GM12878 (cell line): Measurements from ENCODE around the gene P2RX4. TPM values are rescaled to one million over a fixed set of nuclear protein-coding genes. Genes with fewer than 3 reads are reported as not detected.

Experiments used
- ATAC-seq: fragments of 200-7000 bp; cut with Tn5 transposase; 3 replicates; pipeline ENCODE4 v1.9.1; 2020; ENCODE audit warnings: mild to moderate bottlenecking, moderate library complexity
- BruUV-seq: library from RNA; stranded (reverse); fragments of 400-500 nt; replicated peaks from 2 replicates; lab custom pipeline; 2021; lab: Mats Ljungman, UMichigan
- CTCF ChIA-PET: fragments of 300-600 bp; sonication (Branson Sonifier 250); formaldehyde crosslinking; extraction: SDS; loops from one replicate; lab custom pipeline; 2021; ENCODE audit warnings: inconsistent platforms; lab: Yijun Ruan, JAX
- POLR2A ChIA-PET: fragments of 350-600 bp; formaldehyde crosslinking; extraction: SDS; loops from one replicate; lab custom pipeline; 2021; ENCODE audit warnings: inconsistent platforms; lab: Charles Lee
- RAD21 ChIA-PET: fragments of 300-600 bp; sonication (Branson Sonifier 250); formaldehyde crosslinking; loops from one replicate; lab custom pipeline; 2023; ENCODE audit warnings: antibody characterized with exemption; ENCODE audit not compliant: unreplicated experiment; lab: Charles Lee
- SMC1A ChIA-PET: fragments of 300-600 bp; sonication (Branson Sonifier 250); formaldehyde crosslinking; loops from one replicate; lab custom pipeline; 2023; ENCODE audit not compliant: unreplicated experiment, uncharacterized antibody; lab: Charles Lee
- DNase-seq: peaks from one replicate; pipeline ENCODE4 v3.0.0-alpha.2; 2011; ENCODE audit warnings: low read depth, low spot score
- FAIRE-seq: peaks from 3 replicates; lab custom pipeline; 2011; peaks lifted over from hg19 to GRCh38; lab: Jason Lieb, UNC
- H2AFZ ChIP-seq: 2 replicates; pipeline ENCODE4 v1.6.0; 2011; ENCODE audit warnings: low read depth, low read length, control low read depth; ENCODE audit not compliant: control insufficient read depth
- H3K27ac ChIP-seq: 2 replicates; pipeline ENCODE4 v1.5.1; 2011; ENCODE audit warnings: control low read depth; ENCODE audit not compliant: control insufficient read depth, insufficient read depth
- H3K27me3 ChIP-seq, 2 experiments: replicated peaks in 1 of 2; 2 replicates each; pipeline versions ENCODE4 v1.6.0 to v1.6.1; 2011; ENCODE audit warnings: low read length in 1 of 2; ENCODE audit not compliant: control insufficient read depth in 2 of 2, insufficient read depth in 2 of 2
- H3K36me3 ChIP-seq, 2 experiments: 2 replicates each; pipeline ENCODE4 v1.5.1; 2011; ENCODE audit warnings: low read length in 1 of 2; ENCODE audit not compliant: control insufficient read depth in 2 of 2, insufficient read depth in 2 of 2
- H3K4me1 ChIP-seq: 2 replicates; pipeline ENCODE4 v1.6.1; 2011; ENCODE audit warnings: mild to moderate bottlenecking, low read length, moderate library complexity, mixed read lengths; ENCODE audit not compliant: control insufficient read depth, insufficient read depth
- H3K4me2 ChIP-seq: 2 replicates; pipeline ENCODE4 v1.6.0; 2011; ENCODE audit warnings: control low read depth; ENCODE audit not compliant: control insufficient read depth, insufficient read depth
- H3K4me3 ChIP-seq: fragments of 200-600 bp; sonication (generic); 2 replicates; pipeline ENCODE4 v1.5.1; 2016
- H3K79me2 ChIP-seq: 2 replicates; pipeline ENCODE4 v1.6.0; 2011; ENCODE audit warnings: low read length; ENCODE audit not compliant: control insufficient read depth, insufficient read depth
- H3K9ac ChIP-seq: 2 replicates; pipeline ENCODE4 v1.8.0; 2011; ENCODE audit warnings: low read length, control low read depth, mixed read lengths; ENCODE audit not compliant: control insufficient read depth, insufficient read depth
- H3K9me3 ChIP-seq: replicated peaks from 3 replicates; pipeline ENCODE4 v1.5.1; 2011; ENCODE audit warnings: mild to moderate bottlenecking, low read length; ENCODE audit not compliant: control insufficient read depth, insufficient read depth
- H4K20me1 ChIP-seq: 2 replicates; pipeline ENCODE4 v1.6.0; 2011; ENCODE audit not compliant: control insufficient read depth, insufficient read depth
- BCL3 ChIP-seq: IDR thresholded peaks from 2 replicates; pipeline ENCODE4 v1.6.1; 2011; ENCODE audit warnings: borderline replicate concordance, low read depth, mild to moderate bottlenecking, moderate library complexity, low read length; ENCODE audit not compliant: insufficient read depth, poor library complexity, severe bottlenecking
- BHLHE40 ChIP-seq, 2 experiments: fragments of 450-650 bp in 1 of 2; IDR thresholded peaks; 2 replicates each; pipeline ENCODE4 v1.6.1; 2011 to 2017; ENCODE audit warnings: low read depth in 2 of 2, borderline replicate concordance in 1 of 2, improper control_type of control experiment in 1 of 2, low read length in 1 of 2, mild to moderate bottlenecking in 1 of 2
- CTCF ChIP-seq, 3 experiments: IDR thresholded peaks in 2 of 3; conservative IDR thresholded peaks in 1 of 3; 2 replicates each; pipeline ENCODE4 v1.5.1; 2011; ENCODE audit warnings: low read depth in 3 of 3, low read length in 3 of 3, mild to moderate bottlenecking in 3 of 3, control low read depth in 2 of 3, moderate library complexity in 2 of 3, inconsistent platforms in 1 of 3, mixed read lengths in 1 of 3; ENCODE audit not compliant: control insufficient read depth in 2 of 3, insufficient read depth in 1 of 3; ENCODE audit errors: extremely low read depth in 1 of 3
- EGR1 ChIP-seq, 2 experiments: IDR thresholded peaks; 1 replicate in 1 of 2; 2 replicates in 1 of 2; pipeline ENCODE4 v1.6.1; 2011 to 2012; ENCODE audit warnings: low read depth in 2 of 2, low read length in 2 of 2, borderline replicate concordance in 1 of 2, mild to moderate bottlenecking in 1 of 2, moderate library complexity in 1 of 2
- GABPA ChIP-seq: IDR thresholded peaks from 2 replicates; pipeline ENCODE4 v1.6.1; 2014; ENCODE audit warnings: antibody characterized with exemption, low read depth, mild to moderate bottlenecking, inconsistent platforms
- JUNB ChIP-seq: IDR thresholded peaks from 2 replicates; pipeline ENCODE4 v1.6.1; 2016; ENCODE audit warnings: antibody characterized with exemption, mild to moderate bottlenecking
- JUND ChIP-seq: IDR thresholded peaks from 2 replicates; pipeline ENCODE4 v1.6.1; 2012; ENCODE audit warnings: low read depth, mild to moderate bottlenecking, low read length, improper control_type of control experiment, moderate library complexity
- MYC ChIP-seq: IDR thresholded peaks from 2 replicates; pipeline ENCODE4 v1.6.1; 2011; ENCODE audit warnings: mild to moderate bottlenecking, low read length, moderate library complexity, inconsistent platforms; ENCODE audit not compliant: insufficient read depth, insufficient replicate concordance, insufficient read length, severe bottlenecking
- NR2C1 ChIP-seq: fragments of 450-650 bp; IDR thresholded peaks from 2 replicates; pipeline ENCODE4 v1.6.1; 2017; ENCODE audit warnings: antibody characterized with exemption, mild to moderate bottlenecking, moderate library complexity
- NR2C2 ChIP-seq: IDR thresholded peaks from 2 replicates; pipeline ENCODE4 v1.6.1; 2011; ENCODE audit warnings: borderline replicate concordance, low read depth; ENCODE audit not compliant: control insufficient read depth, insufficient read length
- PML ChIP-seq: IDR thresholded peaks from 2 replicates; pipeline ENCODE4 v1.6.1; 2012; ENCODE audit warnings: low read length, inconsistent platforms
- POU2F2 ChIP-seq: IDR thresholded peaks from 3 replicates; pipeline ENCODE4 v1.6.1; 2011; ENCODE audit warnings: low read depth, mild to moderate bottlenecking, low read length, borderline replicate concordance
- RCOR1 ChIP-seq: conservative IDR thresholded peaks from 2 replicates; pipeline ENCODE4 v1.6.1; 2012; ENCODE audit warnings: low read depth, low read length, improper control_type of control experiment
- RUNX3 ChIP-seq: IDR thresholded peaks from 2 replicates; pipeline ENCODE4 v1.6.1; 2012; ENCODE audit warnings: low read length, inconsistent platforms
- SKIL ChIP-seq: fragments of 450-650 bp; IDR thresholded peaks from 2 replicates; pipeline ENCODE4 v1.6.1; 2017; ENCODE audit warnings: mild to moderate bottlenecking, low read depth, inconsistent platforms; ENCODE audit not compliant: poor library complexity, severe bottlenecking
- SMAD1 ChIP-seq: fragments of 450-650 bp; IDR thresholded peaks from 2 replicates; pipeline ENCODE4 v1.6.1; 2018; ENCODE audit warnings: mild to moderate bottlenecking, low read depth; ENCODE audit not compliant: partially characterized antibody
- STAT1 ChIP-seq: fragments of 450-650 bp; conservative IDR thresholded peaks from 2 replicates; pipeline ENCODE4 v1.6.1; 2014; ENCODE audit warnings: antibody characterized with exemption, mild to moderate bottlenecking
- ZNF274 ChIP-seq: IDR thresholded peaks from one replicate; pipeline ENCODE4 v1.8.0; 2011; ENCODE audit not compliant: insufficient read length, insufficient read depth
- WGBS: methylation state at CpG from one replicate; pipeline ENCODE4 v1.1.6; 2016; ENCODE audit warnings: low lambda C conversion rate; ENCODE audit not compliant: insufficient replicate concordance, insufficient coverage; ENCODE audit errors: missing lambda C conversion rate; 5-methylcytosine and 5-hydroxymethylcytosine counted together
- in situ Hi-C: fragments of 300-500 bp; cut with MboI; formaldehyde crosslinking; loops from 9 replicates; pipeline ENCODE4 v1.14.3; 2018; ENCODE audit warnings: mixed read lengths
- intact Hi-C: fragments of 100-400 bp; cut with micrococcal nuclease; formaldehyde crosslinking; loops from one replicate; pipeline ENCODE4 v1.14.2; 2022; ENCODE audit not compliant: unreplicated experiment
- polyA plus RNA-seq, 11 experiments: library from polyadenylated mRNA; depleted of rRNA in 4 of 11; unstranded in 6 of 11; stranded (reverse) in 5 of 11; fragments of >200 nt; fragmentation: Nextera tagmentation in 4 of 11; fragmentation: Illumina TruSeq in 1 of 11; extraction: Ambion mirVana in 4 of 11; extraction: Trizol in 1 of 11; gene quantifications; 1 replicate in 1 of 11; 2 replicates in 10 of 11; pipeline versions ENCODE4 v1.2.1 to v1.2.3, GENCODE V29; 2011 to 2016; ENCODE audit warnings: inconsistent platforms in 2 of 11, missing spikeins in 2 of 11, low read depth in 1 of 11
- total RNA-seq, 4 experiments: library from RNA; depleted of rRNA in 3 of 4; stranded (reverse); fragments of >200 nt in 3 of 4; fragmentation: Illumina TruSeq in 1 of 4; extraction: Trizol in 1 of 4; gene quantifications; 2 replicates each; pipeline versions ENCODE4 v1.2.1 to v1.2.3, GENCODE V29; 2013 to 2021

The P2RX4 gene
- total and polyA plus RNA-seq, 10 of the 15 experiments (the other 5 are each of a cell fraction or from before 2014, with no cell fraction given), result 9.0 to 43.4 (median 20.5) TPM

GRCh38 chr12:121251838-121252237 lies 41.9 kb downstream of the P2RX4 start:
- POLR2A ChIA-PET, result interaction anchor here (0.9 to 3.4 kb wide), 2 partner anchors 8 to 12 kb away, joined by 3 to 16 read pairs; no protein-coding TSS in a partner anchor
- TF ChIP-seq EGR1 (IDR thresholded peaks at IDR 0.05; ENCODE audit: borderline replicate concordance in 1 of 2, low read depth in 2 of 2, low read length in 2 of 2) (no peak), STAT1 (no peak), POU2F2 (no peak), PML (no peak), JUND (no peak), RUNX3 (no peak), BHLHE40 (IDR thresholded peaks at IDR 0.05; ENCODE audit: borderline replicate concordance in 1 of 2, low read depth in 2 of 2, low read length in 1 of 2) (no peak), RCOR1 (no peak), SKIL (no peak), JUNB (no peak), NR2C2 (no peak), NR2C1 (no peak), CTCF (IDR thresholded peaks at IDR 0.05 in 2 of 3, conservative IDR thresholded peaks at IDR 0.05 in 1 of 3; ENCODE audit: control insufficient read depth in 2 of 3, extremely low read depth in 1 of 3, insufficient read depth in 1 of 3, low read depth in 3 of 3, low read length in 3 of 3) (no peak), SMAD1 (no peak), ZNF274 (no peak), MYC (no peak), GABPA (no peak), BCL3 (no peak)

More at GRCh38 chr12:121251838-121252237, 41.9 kb downstream of the P2RX4 start:
- ChIA-PET SMC1A (interaction anchor here (1.5 kb wide), 1 partner anchor 12 kb away, joined by 6 read pairs; no protein-coding TSS in a partner anchor), CTCF (interaction anchor here (1.2 to 1.8 kb wide), 2 partner anchors 13 to 16 kb away, joined by 3 to 8 read pairs; no protein-coding TSS in a partner anchor), RAD21 (no interaction called here)
- peaks cover 25% of the 10 kb centered on the region in 2 experiments; a peak in 3 of 4 replicates for H3K36me3 ChIP-seq
- BruUV-seq, result no TSS peak
- DNase-seq, result no peak
- no peak overlapping the region for H3K9ac ChIP-seq
- no peak overlapping the region for H2AFZ ChIP-seq
- no peak for ATAC-seq
- no peak overlapping the region for H3K27ac ChIP-seq
- intact Hi-C loops (no loop called here), in situ Hi-C loops (no loop called here)
- no peak overlapping the region for H3K4me3 ChIP-seq
- H3K4me2 ChIP-seq, result no peak overlapping the region
- no peaks in the 10 kb centered on the region for H3K79me2 ChIP-seq
- no peaks in the 10 kb centered on the region for H4K20me1 ChIP-seq
- H3K27me3 ChIP-seq, result no peaks in the 10 kb centered on the region
- H3K9me3 ChIP-seq, result no peaks in the 10 kb centered on the region; the same call in 2 of the 3 replicates
- 68% methylated on average over 2 of the region's 2 CpGs for WGBS
- peaks cover 15% of the 10 kb centered on the region for H3K4me1 ChIP-seq
- FAIRE-seq, result no peak
